Stimulated activated CD8-positive, alpha-beta memory T cell treated with anti-CD3 and anti-CD28 coated beads, Interleukin-15, amount 100 ng/mL, for 1 hour (primary cell): ENCODE data around the gene TMEM185A.
"Not testable (repeated sequence)": the region's sequence is repeated elsewhere in the genome, so short reads cannot be mapped to it uniquely, and the experiment has no call there.

ENCODE experiments used
- DNase-seq: peaks from one replicate; pipeline ENCODE4 v3.0.0-alpha.2; 2020; ENCODE audit warnings: low read depth

The TMEM185A gene

DNA sequence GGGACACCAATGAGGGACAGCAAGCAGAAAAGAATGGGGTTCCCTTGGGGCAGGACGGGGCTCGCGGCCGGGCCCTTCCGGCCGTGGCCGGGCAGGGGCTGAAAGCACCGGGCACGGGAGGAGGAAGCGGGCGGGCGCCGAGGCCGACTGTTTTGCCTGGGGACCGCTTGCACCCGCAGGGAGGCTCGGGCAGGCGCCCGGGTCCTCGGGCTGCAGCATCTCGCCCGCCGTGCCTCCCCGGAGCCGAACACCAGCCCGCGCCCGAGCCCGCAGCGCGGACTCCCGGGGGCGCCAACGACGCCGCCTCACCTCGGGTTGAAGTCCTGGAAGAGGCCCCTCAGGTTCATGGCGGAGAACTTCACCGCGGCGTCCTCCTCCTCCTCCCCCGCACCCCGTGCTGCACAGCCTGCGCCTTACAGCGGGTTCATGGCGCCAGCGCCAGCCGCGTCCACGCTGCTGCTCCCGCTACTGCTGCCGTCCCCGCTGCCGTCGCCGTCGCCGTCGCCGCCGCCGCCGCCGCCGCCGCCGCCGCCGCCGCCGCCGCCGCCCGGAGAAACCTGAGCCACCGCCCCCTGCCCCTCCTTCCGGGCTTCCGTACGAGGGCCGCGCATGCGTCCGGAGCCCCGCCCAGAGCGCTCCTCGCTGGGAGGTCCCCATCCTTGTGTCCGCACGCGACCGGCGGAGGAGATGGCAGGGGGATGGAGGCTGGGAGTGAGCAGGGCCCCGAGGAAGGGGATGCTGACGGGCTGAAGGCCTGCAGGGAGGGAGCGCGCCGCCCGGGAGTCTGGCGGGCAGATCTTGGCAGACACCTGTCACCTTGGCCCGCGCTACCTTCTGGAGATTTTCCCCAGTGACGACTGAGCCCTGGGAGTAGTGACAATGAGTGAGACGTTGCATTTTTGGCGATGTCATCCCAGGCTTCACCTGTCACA lies at the start of gene TMEM185A:
TMEM185A (minus strand) TSS at position 559 of the 932 bp plus-strand sequence; CDS start at position 347, 212 bp downstream.
- DNase-seq: peak; percentile 39

DNA sequence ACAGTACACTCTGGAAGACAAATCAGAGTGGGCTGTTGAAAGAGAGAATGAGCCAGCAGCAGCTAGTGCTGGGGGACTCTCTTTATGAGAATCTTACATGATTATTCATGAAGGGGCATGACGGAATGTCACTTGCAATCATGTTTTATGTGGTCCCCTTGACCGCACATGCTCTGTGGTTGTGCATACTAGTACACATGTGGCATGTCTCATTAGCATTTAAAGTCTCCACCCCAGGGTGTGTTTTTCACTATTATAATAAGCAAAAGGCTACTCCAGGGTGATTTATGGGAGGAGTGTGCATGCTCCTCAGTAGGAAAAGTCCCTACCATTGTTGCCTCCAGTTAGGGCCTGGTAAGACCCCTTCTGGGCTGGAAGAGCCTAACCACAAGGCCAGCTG lies 49.6 kb upstream of the TMEM185A start:
- DNase-seq: no peak

DNA sequence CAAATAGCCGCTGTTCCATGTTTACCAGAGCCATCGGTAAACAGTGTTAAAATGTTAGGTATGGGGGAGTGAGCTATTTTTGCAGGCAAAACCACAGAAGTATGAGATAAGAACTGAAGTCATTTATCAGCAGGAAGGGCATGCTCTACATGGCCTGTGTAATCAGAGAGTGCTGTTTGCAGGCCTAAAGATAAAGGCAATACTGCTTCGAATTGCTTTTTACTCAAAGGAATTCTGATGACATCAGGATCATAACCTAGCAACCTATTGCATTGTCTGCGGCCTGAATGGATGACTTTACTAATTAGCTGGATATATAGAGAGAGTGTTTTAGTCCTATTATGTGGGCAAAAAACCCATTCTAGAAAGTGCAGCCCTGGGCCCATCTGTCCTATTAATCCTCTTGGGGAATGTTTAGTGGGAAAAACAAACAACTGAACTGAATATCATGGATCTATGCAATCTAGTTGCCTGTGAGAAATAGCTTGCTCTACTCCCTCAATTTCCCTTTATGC lies 47.6 kb upstream of the TMEM185A start:
- not testable (repeated sequence) for DNase-seq

DNA sequence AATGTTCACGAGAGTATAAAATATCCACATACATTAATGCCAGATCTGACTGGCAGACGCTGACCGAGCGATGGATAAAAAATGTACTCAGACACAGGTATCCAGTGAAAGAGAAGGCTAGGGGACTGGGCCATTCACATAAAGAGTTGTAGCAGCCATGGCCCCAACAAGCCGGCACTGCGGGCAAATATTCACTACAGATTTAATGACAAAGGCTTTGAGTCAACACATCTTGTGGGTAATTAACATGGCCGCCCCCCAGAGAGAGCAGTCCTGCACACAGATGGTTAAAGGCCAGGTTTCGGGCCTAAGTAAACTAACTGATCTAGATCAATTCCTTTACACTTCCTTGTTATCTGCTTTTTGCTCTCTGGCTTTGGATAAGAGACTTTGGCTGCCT lies 44.0 kb upstream of the TMEM185A start:
- not testable (repeated sequence) for DNase-seq

DNA sequence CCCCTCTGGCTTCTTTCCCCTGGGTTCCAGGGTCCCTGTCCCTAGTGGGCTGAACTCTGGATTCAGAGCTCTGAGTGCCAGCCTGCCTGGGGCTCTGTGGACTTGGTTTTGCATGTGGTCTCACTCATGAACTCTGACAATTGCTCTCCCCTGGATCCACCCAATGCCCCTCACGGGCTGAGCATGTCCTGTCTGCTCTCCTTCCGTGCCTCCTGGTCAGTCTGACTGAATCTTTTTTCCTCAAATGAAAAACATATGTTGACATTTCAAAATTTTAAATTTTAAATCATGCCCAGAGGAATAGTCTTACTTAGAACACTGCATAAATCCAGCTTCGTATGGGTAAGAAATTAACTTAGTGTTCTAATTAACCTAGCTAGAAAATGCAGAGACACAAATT lies 43.5 kb upstream of the TMEM185A start:
- not testable (repeated sequence) for DNase-seq

DNA sequence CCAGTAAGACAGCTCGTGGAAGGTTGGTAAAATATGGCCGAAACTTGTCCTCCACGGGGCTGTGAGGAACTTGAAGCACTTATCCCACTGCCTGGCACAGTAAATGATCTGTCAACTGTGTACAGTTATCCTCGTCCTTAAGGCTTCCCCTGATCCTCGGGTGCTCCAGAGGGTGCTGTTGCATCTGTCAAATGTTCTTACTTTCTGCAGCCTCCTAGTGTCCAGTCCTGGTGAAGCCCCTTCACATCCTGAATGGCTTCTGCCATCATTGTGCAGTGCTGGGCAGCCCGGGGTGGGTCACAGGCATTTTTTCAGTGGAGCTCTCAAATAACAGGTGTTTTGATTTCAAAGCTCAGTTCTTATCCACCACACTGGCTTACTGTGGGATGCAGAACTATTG lies 29.0 kb upstream of the TMEM185A start:
- not testable (repeated sequence) for DNase-seq

DNA sequence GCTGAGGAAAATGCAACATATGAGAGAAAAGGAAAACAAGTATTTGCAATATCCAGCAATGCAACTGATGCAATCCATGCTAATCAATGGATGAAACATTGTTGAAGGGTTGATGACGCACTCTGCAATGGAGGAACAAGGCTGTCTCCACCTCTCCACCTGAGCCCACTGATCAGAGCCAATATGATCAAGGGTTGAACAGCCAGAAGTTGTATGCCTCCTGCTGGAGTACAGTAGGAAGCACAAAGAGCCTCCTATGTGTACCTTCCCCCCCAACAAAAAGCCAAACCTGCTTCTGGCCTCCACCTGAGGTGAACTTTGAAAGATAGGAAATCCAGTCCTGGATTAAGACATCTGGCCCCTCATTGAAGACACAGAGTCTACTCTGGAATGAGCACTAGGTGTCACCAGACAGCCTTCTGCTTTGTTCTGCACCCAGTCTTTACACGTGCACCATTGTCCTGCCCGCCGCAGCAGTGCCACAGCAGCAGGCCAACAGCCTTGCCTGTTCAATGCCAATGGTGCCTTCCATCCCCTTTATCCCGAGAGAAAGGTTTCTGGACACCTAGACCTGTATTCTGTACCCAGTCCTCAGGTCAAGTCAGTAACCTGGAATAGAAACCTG lies 24.8 kb upstream of the TMEM185A start:
- not testable (repeated sequence) for DNase-seq

DNA sequence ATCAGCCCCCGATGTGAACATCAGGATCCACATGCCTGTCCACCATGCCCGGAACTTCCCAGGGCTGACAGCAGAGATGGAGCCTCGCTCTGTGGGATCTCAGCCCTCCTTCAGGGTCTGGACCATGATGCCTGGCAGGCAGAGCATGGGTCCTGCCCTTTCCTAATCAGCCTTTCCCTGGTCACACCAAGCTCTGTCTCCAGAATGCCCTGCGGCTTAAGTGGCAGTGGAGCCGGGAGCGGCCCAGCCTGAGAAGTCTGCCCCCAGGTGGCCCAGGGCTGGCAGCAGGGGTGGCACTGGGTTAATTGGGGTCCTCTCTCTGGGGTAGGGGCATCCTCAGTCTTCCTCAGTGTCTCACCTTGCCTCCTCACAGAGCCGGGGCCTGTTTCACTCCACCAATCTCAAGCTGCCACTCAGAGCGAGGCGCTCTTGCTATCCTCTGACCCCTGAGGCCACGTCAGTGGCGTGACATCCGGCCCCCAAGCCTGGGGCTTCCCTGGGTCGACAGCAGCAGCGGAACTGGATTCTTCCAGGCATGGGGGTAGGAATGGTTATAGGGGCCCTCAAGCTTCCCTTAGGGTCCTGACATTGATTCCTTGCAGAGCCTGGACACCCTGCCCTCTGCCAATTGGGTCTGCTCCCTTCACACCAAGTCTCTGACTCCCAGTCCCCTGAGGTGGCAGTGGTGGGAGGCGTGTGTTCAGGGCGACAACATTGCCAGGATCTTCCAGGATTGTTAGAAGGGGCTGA lies 20.8 kb upstream of the TMEM185A start:
- DNase-seq: no peak

DNA sequence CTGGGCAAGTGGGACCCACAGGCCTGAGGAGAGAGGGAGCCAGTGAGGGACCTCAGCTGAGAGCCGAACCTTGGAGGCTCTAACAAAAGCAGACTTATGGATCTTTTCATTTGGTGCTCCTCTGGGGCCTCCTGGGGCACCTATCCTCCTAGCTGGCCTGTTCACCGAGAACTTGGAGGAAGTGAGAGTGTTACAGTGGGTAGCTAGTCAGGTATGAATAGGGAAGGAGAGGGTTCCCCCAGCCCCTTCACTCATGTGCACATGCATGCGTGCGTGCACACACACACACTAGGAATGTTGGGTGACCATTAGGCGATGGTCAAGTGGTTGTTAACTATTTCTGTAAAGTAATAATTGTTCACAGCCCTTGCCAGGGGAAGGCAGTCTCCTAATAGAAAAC lies 18.6 kb upstream of the TMEM185A start:
- DNase-seq: no peak

DNA sequence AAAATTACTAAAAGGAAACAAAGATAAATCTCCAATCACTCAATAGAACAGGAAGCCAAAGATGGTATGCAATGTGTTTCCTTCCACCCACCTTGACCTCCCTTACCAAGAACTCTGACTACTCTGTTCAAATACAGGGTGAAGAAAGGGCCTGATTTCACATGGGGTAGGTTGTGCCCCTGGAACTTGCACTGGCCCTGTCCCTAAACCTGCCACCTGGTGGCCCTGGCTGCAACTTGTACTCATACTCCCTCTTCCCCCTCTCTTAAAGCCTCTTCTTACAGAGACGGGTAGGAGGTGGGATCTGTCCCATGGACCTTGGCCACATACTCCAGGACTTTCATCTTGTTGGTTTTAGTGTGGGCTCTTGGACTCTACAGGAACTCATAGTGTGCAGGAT lies 17.3 kb upstream of the TMEM185A start:
- no peak for DNase-seq

DNA sequence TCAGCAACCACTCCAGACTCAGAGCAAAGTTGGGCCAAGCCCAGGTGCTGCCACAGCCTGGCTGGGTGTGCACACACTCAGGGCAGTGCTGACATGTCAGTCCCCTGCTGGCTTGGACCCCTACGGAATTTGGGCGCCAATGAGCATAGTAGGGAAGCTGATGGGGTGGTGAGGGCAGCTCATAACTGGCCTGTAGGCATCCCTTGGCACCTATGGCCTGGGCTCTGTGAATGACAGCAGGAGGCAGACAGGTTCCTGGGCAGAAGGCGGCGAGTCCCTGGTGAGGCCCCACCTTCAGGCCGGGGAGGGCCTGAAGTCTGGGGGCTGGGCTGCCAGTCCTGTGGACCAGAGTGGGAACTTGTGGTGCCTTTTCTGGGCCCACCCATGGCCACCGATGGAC lies 15.9 kb upstream of the TMEM185A start:
- DNase-seq: no peak

DNA sequence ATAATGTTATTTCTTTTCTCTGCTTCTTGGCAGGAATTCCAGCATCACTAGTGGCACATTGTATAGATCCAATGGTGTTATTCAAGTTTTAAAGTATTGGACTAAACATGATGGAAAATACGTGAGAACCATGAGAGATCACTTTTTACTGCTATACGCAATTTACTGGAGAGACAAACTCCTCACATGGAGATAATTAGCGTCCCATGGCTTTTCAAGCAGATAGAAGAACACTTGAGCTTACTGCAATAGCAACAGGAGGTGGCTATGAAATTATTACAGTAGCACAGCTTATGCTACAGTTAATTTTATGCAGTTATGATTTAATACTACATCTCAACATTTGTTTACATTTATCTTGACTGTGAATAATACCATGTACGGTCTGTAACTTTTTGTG lies 11.9 kb upstream of the TMEM185A start:
- DNase-seq: no peak

DNA sequence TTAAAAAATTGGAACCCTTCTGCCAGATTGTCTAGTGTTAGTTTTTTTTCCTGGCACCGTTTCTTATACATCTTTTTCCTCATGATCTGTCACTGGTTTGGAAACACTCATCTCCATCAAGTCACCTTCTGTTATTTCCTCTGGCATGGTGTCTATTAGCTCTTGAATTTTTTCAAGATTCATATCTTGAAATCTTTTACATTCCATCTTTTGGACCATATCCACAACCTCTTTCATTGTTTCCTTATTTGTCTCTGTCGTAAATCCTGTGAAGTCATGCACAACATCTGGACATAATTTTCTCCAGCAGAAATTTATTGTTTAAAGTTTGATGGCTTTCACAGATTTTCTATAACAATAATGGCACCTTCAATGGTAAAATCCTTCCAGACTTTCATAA lies 10.2 kb upstream of the TMEM185A start:
- no peak for DNase-seq

DNA sequence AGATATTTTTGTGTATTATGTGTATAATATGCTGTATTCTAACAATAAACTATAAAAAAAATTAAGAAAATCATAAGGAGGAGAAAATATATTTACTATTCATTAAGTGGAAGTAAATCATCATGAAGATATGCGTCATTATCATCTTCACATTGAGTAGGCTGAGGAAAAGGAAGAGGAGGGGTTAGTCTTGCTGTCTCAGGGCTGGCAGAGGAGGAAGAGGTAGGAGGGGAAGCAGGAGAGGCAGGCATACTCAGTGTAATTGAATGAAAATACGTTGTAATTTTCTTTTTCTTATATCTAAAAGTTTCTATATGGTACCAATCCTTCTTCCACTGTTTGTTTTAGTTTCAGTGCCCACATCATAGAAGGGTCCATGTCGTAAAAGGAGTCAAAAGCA lies 9.8 kb upstream of the TMEM185A start:
- no peak for DNase-seq

DNA sequence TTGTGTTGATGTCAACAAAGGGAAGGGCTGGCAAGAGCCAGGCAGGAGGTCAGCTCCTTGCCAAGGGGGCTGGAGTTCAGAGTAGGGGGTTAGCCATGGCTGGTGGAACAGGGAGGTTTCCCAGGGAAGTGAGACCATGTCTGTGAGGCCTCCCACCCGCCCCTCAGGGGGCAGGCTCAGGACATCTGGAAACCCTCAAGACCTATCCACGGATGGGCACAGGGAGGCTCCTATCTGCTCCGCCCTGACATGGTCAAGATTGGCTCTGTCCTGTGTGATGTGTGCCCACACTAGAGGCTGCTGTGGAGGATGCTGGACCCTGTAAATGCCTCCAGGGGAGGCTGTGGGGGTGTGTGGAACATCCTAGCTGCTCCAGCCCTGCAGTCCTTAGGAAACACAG lies 8.0 kb upstream of the TMEM185A start:
- no peak for DNase-seq

DNA sequence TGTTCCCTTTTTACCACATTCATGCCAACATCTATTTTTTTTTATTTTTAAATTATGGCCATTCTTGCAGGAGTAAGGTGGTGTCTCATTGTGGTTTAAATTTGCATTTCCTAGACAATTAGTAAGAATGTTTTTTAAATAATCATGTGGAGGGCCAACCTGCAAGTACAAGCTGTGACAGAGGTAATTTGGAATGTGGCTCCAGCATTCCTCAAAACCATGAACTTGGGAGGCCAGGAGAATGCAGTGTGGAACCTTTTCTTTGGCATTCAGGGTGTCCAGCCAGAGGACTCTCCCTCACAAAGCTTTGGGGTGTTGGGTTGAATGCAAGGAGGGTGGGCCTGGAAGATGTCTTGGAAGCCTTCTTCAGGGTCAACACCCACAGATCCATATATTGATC lies 7.3 kb upstream of the TMEM185A start:
- no peak for DNase-seq

DNA sequence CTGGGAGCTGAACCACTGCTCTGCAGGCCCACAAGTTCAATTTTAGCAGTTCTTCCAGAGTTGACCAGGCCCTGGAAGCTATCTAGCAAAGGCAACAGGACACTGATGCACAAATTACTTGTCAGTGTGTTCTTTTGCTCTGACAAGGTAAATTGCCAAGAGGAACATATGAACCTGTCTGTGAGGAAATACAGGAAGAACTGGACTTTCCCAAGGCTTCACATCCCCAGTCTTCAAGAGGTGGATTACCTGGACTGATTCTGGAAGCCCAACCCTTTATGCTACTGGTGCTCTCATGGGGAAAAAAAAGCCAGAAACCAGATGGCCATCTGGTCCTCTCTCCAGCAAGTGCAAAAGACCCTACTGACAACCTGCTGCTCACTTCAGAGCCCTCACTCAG lies 1.9 kb upstream of the TMEM185A start:
- DNase-seq: no peak

DNA sequence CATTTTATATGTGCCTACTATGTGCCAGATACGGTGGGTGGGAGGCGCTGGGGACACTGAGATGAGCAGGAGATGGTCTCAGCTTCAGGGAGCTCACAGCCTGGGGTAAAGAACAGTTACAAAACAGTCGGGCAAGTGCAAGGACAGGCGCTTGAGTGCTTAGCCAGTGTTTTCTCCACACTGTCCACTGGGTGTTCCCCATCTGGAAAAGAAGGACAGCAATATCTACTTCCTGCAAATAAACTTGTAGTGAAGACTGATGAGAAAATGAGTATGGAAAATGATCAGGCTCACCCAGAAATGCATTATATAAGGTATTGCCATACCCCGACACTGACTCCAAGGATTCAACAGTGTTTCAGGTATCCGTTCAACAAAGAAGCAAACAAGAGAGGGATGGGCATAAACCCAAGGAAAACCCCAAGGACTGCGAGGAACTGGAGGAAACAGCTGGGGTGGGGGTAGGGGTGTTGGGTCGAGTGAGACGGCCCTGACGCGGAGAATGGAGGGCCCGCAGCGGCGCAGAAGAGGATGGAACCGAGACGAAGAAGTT lies 835 bp downstream of the TMEM185A start:
- no peak for DNase-seq

DNA sequence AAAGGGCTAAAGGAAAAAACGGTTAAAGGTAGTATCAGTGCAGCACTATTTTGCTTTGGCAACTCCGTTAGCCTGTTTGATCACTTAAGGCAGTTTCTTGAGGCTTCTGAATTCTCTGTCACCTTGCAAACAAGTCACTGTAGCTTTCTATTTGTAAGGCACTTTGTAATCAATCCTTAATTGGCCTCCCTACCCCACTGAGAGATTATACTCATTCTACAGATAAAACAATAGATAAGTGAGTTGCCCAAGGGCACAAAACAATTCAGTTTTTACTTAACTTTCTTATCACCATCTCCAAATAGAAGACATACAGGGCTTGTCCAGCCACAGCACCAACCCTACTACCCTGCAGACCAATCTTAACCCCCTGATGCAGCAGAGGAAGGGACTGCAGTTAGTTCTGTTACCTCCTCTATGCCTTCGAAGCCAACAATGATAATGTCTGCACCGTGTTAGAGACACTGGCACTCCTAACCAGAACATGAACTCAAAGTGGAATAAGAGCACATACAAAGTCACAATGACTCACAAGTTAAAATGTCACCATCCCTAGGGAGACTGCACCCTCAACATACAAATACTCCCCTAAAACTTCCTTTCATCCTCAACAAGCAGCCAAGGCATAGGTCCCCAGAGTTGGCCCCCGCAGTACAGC lies 1.7 kb downstream of the TMEM185A start:
- no peak for DNase-seq

DNA sequence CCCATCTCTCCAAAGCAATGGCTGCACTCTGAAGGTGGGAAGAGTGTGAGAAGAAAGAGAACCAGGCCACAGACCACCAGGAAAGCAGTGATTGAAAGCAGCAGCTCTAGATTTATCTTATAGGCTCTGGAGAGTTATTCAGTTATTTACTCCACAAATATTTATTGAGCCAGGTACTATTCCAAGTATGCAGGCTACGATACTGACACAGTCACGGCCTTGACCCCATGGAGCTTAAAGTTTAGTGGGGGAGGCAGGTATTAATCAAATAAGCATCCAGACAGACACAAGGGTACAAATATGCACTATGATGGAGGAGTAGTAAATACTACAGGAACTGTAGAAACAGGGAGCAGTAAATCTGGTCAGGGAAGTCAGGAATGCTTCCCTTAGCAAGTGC lies 2.8 kb downstream of the TMEM185A start:
- no peak for DNase-seq

DNA sequence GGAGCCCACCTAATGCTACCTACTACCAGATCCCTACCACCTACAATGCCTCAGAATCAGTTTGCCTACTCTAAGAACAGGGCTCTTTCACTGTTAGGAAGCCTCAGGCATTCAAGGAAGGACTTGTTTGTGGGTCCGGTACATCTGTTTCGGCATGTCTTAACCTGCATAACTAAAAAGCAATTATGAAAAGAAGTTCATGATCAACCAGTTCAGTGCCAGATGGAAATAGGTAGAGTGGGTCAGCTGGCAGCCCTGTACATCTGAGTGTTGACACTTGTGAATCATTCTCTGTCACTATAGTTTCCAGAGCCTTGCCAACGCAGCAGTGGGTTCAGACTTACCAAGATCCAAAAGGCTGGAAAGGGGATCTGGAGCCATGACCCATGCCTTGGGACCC lies 3.3 kb downstream of the TMEM185A start:
- no peak for DNase-seq

DNA sequence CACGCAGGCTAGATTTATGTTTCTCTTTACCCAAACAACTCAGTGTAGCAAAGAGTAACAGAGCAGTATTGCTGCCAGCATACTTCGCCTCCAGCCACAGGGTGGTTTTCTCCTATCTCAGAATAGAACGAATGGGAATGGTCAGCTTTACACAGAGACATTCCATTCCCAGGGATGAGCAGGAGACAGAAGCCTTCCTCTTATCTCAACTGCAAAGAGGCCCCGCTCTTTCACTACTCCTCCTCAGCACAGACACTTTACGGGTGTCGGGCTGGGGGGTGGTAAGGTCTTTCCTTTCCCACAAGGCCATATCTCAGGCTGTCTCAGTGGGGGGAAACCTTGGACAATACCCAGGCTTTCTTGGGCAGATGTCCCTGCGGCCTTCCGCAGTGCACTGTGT lies 4.8 kb downstream of the TMEM185A start:
- not testable (repeated sequence) for DNase-seq
